ENCODE measurements around the gene ATP6V1B1. TPM values are rescaled to one million over a fixed set of nuclear protein-coding genes. Genes with fewer than 3 reads are reported as not detected.

The ATP6V1B1 gene
- total and polyA plus RNA-seq, 2 experiments from 2014 or later: not detected

DNA sequence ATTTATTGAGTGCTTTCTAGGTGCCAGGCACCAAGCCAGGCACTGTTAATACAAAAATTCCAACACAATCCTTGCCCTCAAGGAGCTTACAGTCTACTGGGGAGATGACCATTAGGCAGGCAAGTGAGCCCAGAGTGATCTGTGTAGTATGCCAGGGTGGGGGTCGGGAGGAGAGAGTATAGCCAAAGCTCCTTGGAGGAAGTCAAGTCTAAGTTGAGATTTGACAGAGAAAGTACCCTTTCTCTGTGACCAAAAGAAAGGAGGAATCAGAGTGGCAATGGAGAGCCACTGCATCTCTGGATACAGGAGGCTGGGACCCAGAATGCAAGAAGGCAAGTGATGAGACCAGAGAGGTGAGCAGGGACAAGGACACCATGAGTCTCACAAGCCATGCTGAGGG, 50.3 kb downstream of the ATP6V1B1 start (continued):
- TF ChIP-seq, protein P1, sequence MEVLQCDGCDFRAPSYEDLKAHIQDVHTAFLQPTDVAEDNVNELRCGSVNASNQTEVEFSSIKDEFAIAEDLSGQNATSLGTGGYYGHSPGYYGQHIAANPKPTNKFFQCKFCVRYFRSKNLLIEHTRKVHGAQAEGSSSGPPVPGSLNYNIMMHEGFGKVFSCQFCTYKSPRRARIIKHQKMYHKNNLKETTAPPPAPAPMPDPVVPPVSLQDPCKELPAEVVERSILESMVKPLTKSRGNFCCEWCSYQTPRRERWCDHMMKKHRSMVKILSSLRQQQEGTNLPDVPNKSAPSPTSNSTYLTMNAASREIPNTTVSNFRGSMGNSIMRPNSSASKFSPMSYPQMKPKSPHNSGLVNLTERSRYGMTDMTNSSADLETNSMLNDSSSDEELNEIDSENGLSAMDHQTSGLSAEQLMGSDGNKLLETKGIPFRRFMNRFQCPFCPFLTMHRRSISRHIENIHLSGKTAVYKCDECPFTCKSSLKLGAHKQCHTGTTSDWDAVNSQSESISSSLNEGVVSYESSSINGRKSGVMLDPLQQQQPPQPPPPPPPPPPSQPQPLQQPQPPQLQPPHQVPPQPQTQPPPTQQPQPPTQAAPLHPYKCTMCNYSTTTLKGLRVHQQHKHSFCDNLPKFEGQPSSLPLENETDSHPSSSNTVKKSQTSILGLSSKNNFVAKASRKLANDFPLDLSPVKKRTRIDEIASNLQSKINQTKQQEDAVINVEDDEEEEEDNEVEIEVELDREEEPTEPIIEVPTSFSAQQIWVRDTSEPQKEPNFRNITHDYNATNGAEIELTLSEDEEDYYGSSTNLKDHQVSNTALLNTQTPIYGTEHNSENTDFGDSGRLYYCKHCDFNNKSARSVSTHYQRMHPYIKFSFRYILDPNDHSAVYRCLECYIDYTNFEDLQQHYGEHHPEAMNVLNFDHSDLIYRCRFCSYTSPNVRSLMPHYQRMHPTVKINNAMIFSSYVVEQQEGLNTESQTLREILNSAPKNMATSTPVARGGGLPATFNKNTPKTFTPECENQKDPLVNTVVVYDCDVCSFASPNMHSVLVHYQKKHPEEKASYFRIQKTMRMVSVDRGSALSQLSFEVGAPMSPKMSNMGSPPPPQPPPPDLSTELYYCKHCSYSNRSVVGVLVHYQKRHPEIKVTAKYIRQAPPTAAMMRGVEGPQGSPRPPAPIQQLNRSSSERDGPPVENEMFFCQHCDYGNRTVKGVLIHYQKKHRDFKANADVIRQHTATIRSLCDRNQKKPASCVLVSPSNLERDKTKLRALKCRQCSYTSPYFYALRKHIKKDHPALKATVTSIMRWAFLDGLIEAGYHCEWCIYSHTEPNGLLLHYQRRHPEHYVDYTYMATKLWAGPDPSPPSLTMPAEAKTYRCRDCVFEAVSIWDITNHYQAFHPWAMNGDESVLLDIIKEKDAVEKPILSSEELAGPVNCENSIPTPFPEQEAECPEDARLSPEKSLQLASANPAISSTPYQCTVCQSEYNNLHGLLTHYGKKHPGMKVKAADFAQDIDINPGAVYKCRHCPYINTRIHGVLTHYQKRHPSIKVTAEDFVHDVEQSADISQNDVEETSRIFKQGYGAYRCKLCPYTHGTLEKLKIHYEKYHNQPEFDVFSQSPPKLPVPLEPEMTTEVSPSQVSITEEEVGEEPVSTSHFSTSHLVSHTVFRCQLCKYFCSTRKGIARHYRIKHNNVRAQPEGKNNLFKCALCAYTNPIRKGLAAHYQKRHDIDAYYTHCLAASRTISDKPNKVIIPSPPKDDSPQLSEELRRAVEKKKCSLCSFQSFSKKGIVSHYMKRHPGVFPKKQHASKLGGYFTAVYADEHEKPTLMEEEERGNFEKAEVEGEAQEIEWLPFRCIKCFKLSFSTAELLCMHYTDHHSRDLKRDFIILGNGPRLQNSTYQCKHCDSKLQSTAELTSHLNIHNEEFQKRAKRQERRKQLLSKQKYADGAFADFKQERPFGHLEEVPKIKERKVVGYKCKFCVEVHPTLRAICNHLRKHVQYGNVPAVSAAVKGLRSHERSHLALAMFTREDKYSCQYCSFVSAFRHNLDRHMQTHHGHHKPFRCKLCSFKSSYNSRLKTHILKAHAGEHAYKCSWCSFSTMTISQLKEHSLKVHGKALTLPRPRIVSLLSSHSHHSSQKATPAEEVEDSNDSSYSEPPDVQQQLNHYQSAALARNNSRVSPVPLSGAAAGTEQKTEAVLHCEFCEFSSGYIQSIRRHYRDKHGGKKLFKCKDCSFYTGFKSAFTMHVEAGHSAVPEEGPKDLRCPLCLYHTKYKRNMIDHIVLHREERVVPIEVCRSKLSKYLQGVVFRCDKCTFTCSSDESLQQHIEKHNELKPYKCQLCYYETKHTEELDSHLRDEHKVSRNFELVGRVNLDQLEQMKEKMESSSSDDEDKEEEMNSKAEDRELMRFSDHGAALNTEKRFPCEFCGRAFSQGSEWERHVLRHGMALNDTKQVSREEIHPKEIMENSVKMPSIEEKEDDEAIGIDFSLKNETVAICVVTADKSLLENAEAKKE (CRISPR knock-in tag; IDR thresholded peaks at IDR 0.05): no peak

DNA sequence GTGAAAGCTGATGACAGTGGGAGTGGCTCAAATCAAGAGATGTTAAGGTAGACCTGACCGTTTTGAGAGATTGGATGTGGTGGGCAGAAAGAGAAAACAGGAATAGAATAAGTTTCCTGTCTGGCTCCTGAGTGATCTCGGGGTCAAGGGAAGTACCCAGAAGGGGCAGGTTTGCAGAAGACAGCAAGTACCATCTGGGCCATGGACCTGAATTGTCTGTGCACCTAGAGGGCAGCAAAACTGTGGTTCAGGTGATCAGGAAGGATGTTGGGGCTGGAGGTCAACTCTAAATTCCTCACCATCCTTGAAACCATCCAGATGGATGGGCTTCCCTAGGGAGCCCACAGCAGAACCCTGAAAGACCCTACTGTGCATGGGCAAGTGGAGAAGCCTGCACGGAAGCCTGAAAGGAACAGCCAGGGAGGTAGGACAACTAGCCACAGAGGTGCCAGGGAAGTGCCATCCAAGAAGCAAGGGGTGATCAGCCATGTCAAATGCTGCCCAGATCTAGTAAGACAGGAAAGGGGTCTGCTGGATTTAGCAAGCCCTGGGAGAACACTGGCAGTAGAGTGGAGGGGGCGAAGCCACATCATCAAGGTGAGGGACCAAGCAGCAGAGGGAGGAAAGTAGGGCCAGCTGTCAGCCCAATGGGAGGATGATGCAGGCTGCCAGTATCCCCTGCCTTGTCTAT, 50.9 kb downstream of the ATP6V1B1 start:
- H3K36me3 ChIP-seq (ENCODE audit: insufficient read depth): no peaks in the 10 kb centered on the region
- no peaks in the 10 kb centered on the region for H3K27me3 ChIP-seq (ENCODE audit: insufficient read depth)
- Mint-ChIP-seq H3K9me3 (no peaks in the 10 kb centered on the region), H3K4me1 (peaks cover 5% of the 10 kb centered on the region), H3K4me3 (no peak overlapping the region), H3K36me3 (ENCODE audit: low read depth) (peaks cover 24% of the 10 kb centered on the region), H3K27me3 (ENCODE audit: insufficient read depth, low read depth, poor library complexity) (peaks cover 10% of the 10 kb centered on the region), H3K27ac (no peak overlapping the region)
- ATAC-seq (no peak), DNase-seq (ENCODE audit: low spot score) (no peak)
- H3K4me2 ChIP-seq: no peak overlapping the region
- no peak overlapping the region for H3K27ac ChIP-seq (ENCODE audit: low read depth)
- H3K79me2 ChIP-seq (replicated peaks; ENCODE audit: insufficient read depth): no peaks in the 10 kb centered on the region
- H2AFZ ChIP-seq: no peak overlapping the region
- H3K4me3 ChIP-seq: no peak overlapping the region
- no peaks in the 10 kb centered on the region for H3K4me1 ChIP-seq (ENCODE audit: insufficient read depth)
- H3F3A ChIP-seq (replicated peaks; ENCODE audit: low read depth): no peaks in the 10 kb centered on the region
- peaks cover 16% of the 10 kb centered on the region for H4K20me1 ChIP-seq (replicated peaks; ENCODE audit: insufficient read depth)
- no peaks in the 10 kb centered on the region for H3K9me2 ChIP-seq (ENCODE audit: insufficient read depth)
- TF ChIP-seq ETS1 (IDR thresholded peaks at IDR 0.05) (no peak), POLR2AphosphoS5 (IDR thresholded peaks at IDR 0.05; ENCODE audit: low read depth) (no peak), CREB1 (CRISPR knock-in tag; IDR thresholded peaks at IDR 0.05; ENCODE audit: low read depth) (no peak), NANOG (IDR thresholded peaks at IDR 0.05; ENCODE audit: borderline replicate concordance) (no peak), ZNF114 (CRISPR knock-in tag; IDR thresholded peaks at IDR 0.05) (no peak), EZH2 (IDR thresholded peaks at IDR 0.05; ENCODE audit: low read depth, unreplicated experiment) (no peak), EZH2phosphoT487 (IDR thresholded peaks at IDR 0.05; ENCODE audit: unreplicated experiment) (no peak), JUNB (IDR thresholded peaks at IDR 0.05; ENCODE audit: unreplicated experiment) (no peak), ZNF331 (CRISPR knock-in tag; IDR thresholded peaks at IDR 0.05; ENCODE audit: low read depth) (no peak), STAT1 (IDR thresholded peaks at IDR 0.05; ENCODE audit: unreplicated experiment) (no peak)
- TF ChIP-seq, protein P2, sequence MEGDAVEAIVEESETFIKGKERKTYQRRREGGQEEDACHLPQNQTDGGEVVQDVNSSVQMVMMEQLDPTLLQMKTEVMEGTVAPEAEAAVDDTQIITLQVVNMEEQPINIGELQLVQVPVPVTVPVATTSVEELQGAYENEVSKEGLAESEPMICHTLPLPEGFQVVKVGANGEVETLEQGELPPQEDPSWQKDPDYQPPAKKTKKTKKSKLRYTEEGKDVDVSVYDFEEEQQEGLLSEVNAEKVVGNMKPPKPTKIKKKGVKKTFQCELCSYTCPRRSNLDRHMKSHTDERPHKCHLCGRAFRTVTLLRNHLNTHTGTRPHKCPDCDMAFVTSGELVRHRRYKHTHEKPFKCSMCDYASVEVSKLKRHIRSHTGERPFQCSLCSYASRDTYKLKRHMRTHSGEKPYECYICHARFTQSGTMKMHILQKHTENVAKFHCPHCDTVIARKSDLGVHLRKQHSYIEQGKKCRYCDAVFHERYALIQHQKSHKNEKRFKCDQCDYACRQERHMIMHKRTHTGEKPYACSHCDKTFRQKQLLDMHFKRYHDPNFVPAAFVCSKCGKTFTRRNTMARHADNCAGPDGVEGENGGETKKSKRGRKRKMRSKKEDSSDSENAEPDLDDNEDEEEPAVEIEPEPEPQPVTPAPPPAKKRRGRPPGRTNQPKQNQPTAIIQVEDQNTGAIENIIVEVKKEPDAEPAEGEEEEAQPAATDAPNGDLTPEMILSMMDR (conservative IDR thresholded peaks at IDR 0.05; ENCODE audit: low read depth in 2 of 2): no peak
- TF ChIP-seq, protein P3, sequence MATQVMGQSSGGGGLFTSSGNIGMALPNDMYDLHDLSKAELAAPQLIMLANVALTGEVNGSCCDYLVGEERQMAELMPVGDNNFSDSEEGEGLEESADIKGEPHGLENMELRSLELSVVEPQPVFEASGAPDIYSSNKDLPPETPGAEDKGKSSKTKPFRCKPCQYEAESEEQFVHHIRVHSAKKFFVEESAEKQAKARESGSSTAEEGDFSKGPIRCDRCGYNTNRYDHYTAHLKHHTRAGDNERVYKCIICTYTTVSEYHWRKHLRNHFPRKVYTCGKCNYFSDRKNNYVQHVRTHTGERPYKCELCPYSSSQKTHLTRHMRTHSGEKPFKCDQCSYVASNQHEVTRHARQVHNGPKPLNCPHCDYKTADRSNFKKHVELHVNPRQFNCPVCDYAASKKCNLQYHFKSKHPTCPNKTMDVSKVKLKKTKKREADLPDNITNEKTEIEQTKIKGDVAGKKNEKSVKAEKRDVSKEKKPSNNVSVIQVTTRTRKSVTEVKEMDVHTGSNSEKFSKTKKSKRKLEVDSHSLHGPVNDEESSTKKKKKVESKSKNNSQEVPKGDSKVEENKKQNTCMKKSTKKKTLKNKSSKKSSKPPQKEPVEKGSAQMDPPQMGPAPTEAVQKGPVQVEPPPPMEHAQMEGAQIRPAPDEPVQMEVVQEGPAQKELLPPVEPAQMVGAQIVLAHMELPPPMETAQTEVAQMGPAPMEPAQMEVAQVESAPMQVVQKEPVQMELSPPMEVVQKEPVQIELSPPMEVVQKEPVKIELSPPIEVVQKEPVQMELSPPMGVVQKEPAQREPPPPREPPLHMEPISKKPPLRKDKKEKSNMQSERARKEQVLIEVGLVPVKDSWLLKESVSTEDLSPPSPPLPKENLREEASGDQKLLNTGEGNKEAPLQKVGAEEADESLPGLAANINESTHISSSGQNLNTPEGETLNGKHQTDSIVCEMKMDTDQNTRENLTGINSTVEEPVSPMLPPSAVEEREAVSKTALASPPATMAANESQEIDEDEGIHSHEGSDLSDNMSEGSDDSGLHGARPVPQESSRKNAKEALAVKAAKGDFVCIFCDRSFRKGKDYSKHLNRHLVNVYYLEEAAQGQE (IDR thresholded peaks at IDR 0.05; ENCODE audit: unreplicated experiment): no peak
